Neural cell (in vitro differentiated cells): Measurements from ENCODE around the gene POLR1A.

Experiments used
- CTCF ChIP-seq: fragments of 450-650 bp; IDR thresholded peaks from 2 replicates; pipeline ENCODE4 v1.5.1; 2014; ENCODE audit warnings: antibody characterized with exemption, mild to moderate bottlenecking, moderate library complexity; ENCODE audit not compliant: poor library complexity, severe bottlenecking
- EP300 ChIP-seq: fragments of 450-650 bp; conservative IDR thresholded peaks from 2 replicates; pipeline ENCODE4 v1.6.1; 2014; ENCODE audit warnings: antibody characterized with exemption, mild to moderate bottlenecking, moderate library complexity; ENCODE audit not compliant: poor library complexity, severe bottlenecking
- POLR2AphosphoS5 ChIP-seq: IDR thresholded peaks from 2 replicates; pipeline ENCODE4 v1.6.1; 2012
- REST ChIP-seq: IDR thresholded peaks from 2 replicates; pipeline ENCODE4 v1.6.1; 2012; ENCODE audit warnings: borderline replicate concordance

- no peak for TF ChIP-seq CTCF
- no peak for TF ChIP-seq EP300
- no peak for TF ChIP-seq POLR2AphosphoS5
- TF ChIP-seq REST: no peak
Observed at GRCh38 chr2:85999061-85999831, 106.4 kb downstream of the POLR1A start.
